SU-DHL-6 (cell line): Measurements from ENCODE around the gene GRHL3.

Experiments used
- CTCF ChIP-seq: fragments of 200-600 bp; sonication (generic); IDR thresholded peaks from one replicate; pipeline ENCODE4 v1.5.1; 2017; ENCODE audit warnings: antibody characterized with exemption, mild to moderate bottlenecking, low read length, moderate library complexity; ENCODE audit not compliant: insufficient read depth, poor library complexity, severe bottlenecking
- EZH2phosphoT487 ChIP-seq: fragments of 200-600 bp; sonication (generic), shearing (Covaris generic); conservative IDR thresholded peaks from 2 replicates; pipeline ENCODE4 v1.6.1; 2018; ENCODE audit warnings: mild to moderate bottlenecking, antibody characterized with exemption, low read length, moderate library complexity, mixed read lengths

- TF ChIP-seq CTCF = no peak
- no peak for TF ChIP-seq EZH2phosphoT487
Observed at GRCh38 chr1:24363994-24364393, 44.8 kb downstream of the GRHL3 start.
